HG03039 (cell line): Measurements from ENCODE around the gene RNF222.
"Not testable (repeated sequence)": the region's sequence is repeated elsewhere in the genome, so short reads cannot be mapped to it uniquely, and the experiment has no call there.

ENCODE experiments used
- ATAC-seq: cut with Tn5 transposase; IDR thresholded peaks from one replicate; pipeline ENCODE4 v1.9.1; 2021; ENCODE audit warnings: mild to moderate bottlenecking, moderate library complexity; ENCODE audit not compliant: unreplicated experiment

Gene RNF222

GRCh38 chr17:8382052-8382879 lies 15.4 kb downstream of the RNF222 start:
- no peak for ATAC-seq

DNA sequence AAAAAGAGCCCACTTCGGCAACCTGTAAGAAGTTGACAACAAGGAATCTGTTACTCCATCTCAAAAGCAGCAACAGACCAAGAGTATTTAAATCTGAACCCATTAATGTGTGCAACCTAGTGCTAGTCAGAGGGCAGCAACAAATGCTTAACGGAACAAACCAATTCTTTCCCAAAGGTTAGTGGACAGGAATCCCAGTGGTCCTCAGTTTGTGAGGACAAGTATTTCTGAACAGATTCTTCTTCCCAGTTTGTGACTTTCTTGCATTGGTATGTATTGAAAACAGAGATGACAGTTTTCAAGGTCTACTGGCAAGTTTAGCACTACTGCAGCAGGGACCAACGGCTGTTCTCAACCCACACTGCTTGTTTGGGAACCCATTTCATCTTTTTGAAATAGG lies 17.6 kb downstream of the RNF222 start:
- no peak for ATAC-seq

GRCh38 chr17:8378117-8378516 lies 19.5 kb downstream of the RNF222 start:
- not testable (repeated sequence) for ATAC-seq

GRCh38 chr17:8377422-8377821 lies 20.2 kb downstream of the RNF222 start:
- ATAC-seq, result no peak

GRCh38 chr17:8376271-8377067 lies 21.2 kb downstream of the RNF222 start, which contains the start of gene KRABD2:
TSS of gene KRABD2 (minus strand) at chr17:8376704.
- ATAC-seq, result peak; percentile 81

DNA sequence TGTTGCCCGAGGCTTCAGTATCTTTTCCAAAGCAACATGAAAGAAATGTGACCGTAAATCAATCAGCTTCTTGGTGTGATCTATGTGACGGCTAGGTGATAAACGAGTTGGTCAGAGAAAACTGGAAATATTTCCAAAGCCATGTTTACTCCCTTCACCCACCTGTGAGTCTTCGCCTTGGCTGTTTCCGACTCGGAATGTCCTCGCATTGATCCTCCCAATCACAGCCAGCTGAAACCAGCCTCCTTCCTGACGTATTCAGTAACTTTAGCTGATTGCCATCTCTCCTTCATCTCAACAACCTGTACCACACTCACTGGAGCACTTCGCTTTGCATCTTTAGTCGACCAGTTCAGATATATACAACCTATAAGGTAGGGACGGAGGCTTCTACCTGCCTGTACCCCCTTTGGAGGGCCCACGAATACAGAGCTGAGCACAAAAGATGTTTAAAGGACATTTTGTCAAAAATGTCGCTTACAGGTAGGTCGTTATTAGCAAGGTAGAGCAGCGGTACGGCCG lies 21.8 kb downstream of the RNF222 start:
- no peak for ATAC-seq

DNA sequence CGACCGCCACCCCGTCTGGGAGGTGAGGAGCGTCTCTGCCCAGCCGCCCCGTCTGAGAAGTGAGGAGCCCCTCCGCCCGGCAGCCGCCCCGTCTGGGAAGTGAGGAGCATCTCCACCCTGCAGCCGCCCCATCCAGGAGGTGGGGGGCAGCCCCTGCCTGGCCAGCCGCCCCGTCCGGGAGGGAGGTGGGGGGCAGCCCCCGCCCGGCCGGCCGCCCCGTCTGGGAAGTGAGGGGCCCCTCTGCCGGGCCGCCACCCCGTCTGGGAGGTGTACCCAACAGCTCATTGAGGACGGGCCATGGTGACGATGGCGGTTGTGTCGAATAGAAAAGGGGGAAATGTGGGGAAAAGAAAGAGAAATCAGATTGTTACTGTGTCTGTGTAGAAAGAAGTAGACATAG lies 23.8 kb downstream of the RNF222 start:
- ATAC-seq, result not testable (repeated sequence)

GRCh38 chr17:8372422-8372821 lies 25.2 kb downstream of the RNF222 start:
- ATAC-seq, result no peak

GRCh38 chr17:8371786-8372185 lies 25.8 kb downstream of the RNF222 start:
- ATAC-seq, result no peak

DNA sequence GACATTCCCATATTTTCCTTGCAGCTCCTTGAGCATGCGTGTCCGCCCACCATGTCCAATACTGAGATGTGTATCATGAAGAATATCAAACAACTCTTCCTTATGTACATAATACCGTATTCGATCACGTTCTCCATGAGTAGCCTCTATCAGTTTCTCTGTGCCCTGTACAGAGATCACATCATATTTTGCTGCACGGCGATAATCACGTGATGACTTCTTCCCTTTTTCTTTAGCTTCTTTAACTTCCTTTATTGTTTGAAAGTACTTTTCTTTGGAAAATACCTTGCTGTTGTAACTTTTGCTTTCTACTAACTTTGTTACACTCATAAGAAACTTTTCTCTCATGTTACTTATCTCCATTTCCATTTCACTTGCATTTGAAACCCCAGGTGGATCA lies 27.7 kb downstream of the RNF222 start:
- ATAC-seq, result no peak

GRCh38 chr17:8368193-8368592 lies 29.4 kb downstream of the RNF222 start:
- no peak for ATAC-seq

- ATAC-seq, result no peak
Measured at GRCh38 chr17:8366231-8366630, 31.4 kb downstream of the RNF222 start.

DNA sequence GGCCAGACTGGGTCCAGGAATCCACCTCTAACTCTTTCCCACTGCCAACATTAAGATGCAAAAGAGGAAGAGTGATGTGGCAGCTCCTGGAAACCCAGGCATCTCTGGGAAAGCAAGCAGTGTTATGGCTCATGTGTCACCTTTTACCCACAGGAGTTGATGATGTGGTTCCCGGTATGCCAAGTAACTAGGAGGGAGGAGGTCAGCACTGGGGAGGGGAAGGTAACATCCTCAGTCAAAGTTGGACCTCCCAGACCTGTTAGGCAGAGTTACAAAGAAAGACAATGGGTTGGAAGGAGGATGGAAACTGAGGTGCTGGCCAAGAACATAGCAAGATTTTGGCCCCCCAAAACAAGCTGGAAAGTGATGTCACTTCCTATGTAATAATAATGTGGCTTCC lies 32.5 kb downstream of the RNF222 start:
- ATAC-seq, result no peak

GRCh38 chr17:8362651-8363332 lies 34.8 kb downstream of the RNF222 start:
- no peak for ATAC-seq

- no peak for ATAC-seq
Measured at GRCh38 chr17:8360751-8361150, 36.9 kb downstream of the RNF222 start.

DNA sequence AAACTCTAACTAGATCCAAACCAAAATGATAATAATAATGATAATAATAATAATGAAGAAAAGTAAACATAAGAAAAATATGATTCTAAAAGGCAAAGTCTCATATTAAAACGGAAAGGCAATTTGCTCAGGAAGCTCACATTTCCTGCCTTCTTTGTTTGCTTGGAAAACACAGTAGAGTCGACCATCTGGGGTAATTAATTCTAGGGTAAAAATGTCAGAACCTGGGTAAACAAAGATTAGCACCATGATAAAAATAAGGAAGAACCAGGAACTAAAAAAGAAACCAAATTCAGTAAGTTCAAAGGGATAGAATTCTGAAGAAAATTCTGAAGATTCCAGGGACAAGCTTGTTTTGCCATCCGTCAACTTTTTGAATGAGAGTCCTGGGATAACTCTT lies 37.4 kb downstream of the RNF222 start:
- ATAC-seq, result no peak

DNA sequence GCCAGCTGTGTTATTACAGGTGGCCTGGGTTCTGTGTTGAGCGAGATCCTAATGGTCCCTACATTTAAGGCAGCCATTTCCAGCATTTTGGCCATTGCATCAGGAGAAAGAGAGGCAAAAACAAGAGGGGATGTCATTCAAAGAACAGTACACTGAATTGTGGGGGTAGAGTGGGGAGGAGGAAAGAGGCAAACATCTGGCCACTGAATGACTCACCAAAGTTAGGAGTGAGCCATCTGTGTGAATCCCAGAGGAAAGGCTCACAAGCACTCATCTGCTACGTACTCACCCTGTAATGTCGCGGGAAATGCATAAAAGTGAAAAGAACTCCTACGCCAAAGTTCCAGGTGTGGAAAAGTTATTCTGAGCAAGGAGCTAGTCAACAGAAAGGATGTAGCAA lies 37.9 kb downstream of the RNF222 start:
- no peak for ATAC-seq

DNA sequence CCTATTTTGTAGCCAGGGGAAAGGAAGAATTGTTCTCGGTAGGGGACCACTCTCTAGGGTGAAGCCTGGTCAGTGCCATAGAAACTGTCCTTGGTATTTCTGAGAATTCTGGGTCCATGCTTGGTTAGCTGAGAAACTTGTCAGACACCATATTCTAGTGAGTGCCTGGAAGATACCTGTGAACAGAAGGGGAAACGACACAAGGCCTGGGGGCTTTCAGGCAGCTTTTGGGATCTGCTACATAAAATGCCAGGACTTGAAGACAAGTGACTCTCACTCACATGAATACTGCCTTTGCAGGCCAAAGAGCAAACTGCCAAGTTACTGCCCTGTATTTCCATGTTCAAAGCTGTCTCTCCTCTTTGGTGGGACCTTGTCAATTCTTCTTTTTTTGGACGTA lies 39.7 kb downstream of the RNF222 start:
- ATAC-seq, result no peak

- no peak for ATAC-seq
Measured at GRCh38 chr17:8354236-8354635, 43.4 kb downstream of the RNF222 start.

- ATAC-seq, result no peak
Measured at GRCh38 chr17:8353736-8354135, 43.9 kb downstream of the RNF222 start.

DNA sequence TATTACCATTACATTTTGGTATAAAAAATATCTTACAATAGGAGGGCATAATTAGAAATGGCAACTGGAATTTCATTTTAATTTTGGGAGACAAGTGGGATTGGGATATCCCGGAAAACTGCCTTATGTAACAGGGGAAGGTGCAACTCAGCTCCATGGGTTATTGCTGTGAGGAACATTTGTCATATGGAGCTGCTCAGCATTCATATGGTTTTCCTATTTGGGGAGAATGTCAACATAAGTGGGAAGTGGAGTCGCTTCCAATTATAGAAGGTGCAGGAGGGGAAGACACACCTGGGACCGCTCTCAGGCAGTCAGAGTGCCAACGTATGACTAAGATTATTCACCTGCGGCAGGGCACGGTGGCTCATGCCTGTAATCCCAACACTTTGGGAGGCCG lies 47.3 kb downstream of the RNF222 start:
- no peak for ATAC-seq
